Measurements from ENCODE around the gene LRP1B. TPM values are rescaled to one million over a fixed set of nuclear protein-coding genes. Genes with fewer than 3 reads are reported as not detected.
A peak's percentile ranks its signal among the peaks of the same experiment; 100 is the strongest.

Gene LRP1B
- total RNA-seq, 1 donor from 2014 or later: 0.38 TPM

DNA sequence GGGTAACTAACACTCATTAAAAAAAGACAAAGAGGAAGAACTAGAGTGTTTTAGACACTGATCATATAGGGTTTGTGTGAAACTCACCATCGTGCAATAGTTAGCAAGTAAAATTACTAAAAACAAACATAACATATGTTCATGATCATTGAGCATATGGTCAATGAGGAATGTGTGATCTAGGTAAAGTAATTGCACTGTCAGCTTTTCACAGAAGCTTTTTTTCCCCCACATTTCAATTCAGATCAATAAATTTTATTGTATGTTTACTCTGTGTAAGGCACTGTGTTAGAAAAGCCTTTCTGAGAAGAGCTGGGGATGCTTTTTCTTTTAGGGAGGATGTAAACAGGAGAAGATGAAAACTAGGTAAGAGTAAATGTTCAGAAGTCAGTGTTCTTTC is 348.2 kb downstream of the LRP1B start:
- Histone ChIP-seq H3K4me3 (ENCODE audit: low read depth, low read length) (no peak overlapping the region), H3K27me3 (ENCODE audit: control insufficient read depth, insufficient read depth, low read length) (no peaks in the 10 kb centered on the region), H3K36me3 (ENCODE audit: control insufficient read depth, insufficient read depth, low read length) (no peaks in the 10 kb centered on the region)
- TF ChIP-seq, protein P1, sequence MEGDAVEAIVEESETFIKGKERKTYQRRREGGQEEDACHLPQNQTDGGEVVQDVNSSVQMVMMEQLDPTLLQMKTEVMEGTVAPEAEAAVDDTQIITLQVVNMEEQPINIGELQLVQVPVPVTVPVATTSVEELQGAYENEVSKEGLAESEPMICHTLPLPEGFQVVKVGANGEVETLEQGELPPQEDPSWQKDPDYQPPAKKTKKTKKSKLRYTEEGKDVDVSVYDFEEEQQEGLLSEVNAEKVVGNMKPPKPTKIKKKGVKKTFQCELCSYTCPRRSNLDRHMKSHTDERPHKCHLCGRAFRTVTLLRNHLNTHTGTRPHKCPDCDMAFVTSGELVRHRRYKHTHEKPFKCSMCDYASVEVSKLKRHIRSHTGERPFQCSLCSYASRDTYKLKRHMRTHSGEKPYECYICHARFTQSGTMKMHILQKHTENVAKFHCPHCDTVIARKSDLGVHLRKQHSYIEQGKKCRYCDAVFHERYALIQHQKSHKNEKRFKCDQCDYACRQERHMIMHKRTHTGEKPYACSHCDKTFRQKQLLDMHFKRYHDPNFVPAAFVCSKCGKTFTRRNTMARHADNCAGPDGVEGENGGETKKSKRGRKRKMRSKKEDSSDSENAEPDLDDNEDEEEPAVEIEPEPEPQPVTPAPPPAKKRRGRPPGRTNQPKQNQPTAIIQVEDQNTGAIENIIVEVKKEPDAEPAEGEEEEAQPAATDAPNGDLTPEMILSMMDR (IDR thresholded peaks at IDR 0.05; ENCODE audit: insufficient read depth, low read length, poor library complexity, severe bottlenecking): no peak
- DNase-seq (ENCODE audit: low read depth): no peak

DNA sequence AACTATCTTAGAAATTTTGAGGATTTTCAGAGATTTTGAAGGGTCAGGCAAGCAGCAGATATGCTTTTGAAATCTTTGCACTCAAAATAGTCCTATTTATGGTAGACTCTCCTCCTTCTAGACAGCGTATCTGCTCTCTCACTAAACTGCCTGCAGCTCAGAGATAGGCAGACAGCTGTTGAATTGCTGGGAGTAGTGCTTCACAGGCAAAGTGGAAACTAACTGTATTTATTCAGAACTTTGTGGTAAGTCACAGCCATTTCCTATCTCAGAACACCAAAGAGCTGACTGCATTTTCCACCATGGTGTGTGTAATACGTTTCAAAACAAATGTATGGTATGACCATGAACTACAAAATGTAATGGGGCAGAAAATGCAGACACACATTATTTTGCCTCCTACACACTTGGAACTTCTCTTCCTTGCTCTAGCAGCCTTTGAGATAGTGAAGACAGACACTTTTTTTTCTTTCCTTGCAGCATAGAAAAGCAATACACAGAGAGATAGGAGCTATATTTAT is 352.4 kb downstream of the LRP1B start:
- no peak for DNase-seq (ENCODE audit: low read depth)
- Histone ChIP-seq H3K27me3 (ENCODE audit: control insufficient read depth, insufficient read depth, low read length) (no peaks in the 10 kb centered on the region), H3K36me3 (ENCODE audit: control insufficient read depth, insufficient read depth, low read length) (no peaks in the 10 kb centered on the region), H3K4me3 (ENCODE audit: low read depth, low read length) (no peak overlapping the region)
- TF ChIP-seq, protein P1 (IDR thresholded peaks at IDR 0.05; ENCODE audit: insufficient read depth, low read length, poor library complexity, severe bottlenecking): no peak

DNA sequence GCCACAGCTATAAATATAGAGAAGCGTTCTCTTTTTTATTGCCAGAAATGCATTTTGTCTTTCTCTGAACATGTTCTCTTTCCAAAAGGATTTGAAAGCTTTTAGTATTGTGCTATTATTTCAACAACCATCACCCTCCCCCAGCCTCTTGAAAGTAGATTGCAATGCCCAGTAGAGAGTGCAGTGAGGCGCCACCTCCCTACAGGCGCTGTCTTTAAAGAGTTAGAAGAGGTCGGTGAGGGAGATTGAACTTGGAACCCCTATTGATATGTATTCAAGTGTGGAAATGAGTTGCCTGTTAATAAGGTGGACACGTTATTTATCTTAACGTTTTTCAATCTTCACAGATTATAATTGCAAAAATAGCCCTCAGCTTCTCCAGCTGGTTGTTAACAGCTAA is 360.3 kb downstream of the LRP1B start:
- H3K4me3 ChIP-seq (ENCODE audit: low read depth, low read length): no peak overlapping the region
- no peak for DNase-seq (ENCODE audit: low read depth)
- TF ChIP-seq, protein P1 (IDR thresholded peaks at IDR 0.05; ENCODE audit: insufficient read depth, low read length, poor library complexity, severe bottlenecking): no peak
- no peaks in the 10 kb centered on the region for H3K27me3 ChIP-seq (ENCODE audit: control insufficient read depth, insufficient read depth, low read length)
- H3K36me3 ChIP-seq (ENCODE audit: control insufficient read depth, insufficient read depth, low read length): no peaks in the 10 kb centered on the region

DNA sequence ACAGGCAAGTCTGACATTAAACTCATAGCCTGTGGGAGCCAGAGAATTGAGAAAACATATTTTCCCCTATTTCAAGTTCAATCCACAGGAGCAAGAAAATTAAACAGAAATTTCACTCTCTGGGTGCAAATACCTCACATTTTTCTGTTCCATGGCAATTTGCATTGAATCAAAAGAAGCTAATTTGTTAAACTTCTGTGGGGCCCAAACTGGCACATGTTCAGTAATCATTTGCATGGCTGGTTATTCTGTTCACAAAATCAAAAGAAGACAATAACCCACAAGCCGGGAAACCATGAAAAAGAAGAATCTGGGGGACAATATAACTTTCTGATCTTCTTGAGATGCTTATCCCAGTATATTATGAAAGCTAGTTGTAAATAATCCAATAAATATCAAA is 363.1 kb downstream of the LRP1B start:
- DNase-seq (ENCODE audit: low read depth): no peak
- Histone ChIP-seq H3K27me3 (ENCODE audit: control insufficient read depth, insufficient read depth, low read length) (no peaks in the 10 kb centered on the region), H3K4me3 (ENCODE audit: low read depth, low read length) (no peak overlapping the region), H3K36me3 (ENCODE audit: control insufficient read depth, insufficient read depth, low read length) (no peaks in the 10 kb centered on the region)
- TF ChIP-seq, protein P1 (IDR thresholded peaks at IDR 0.05; ENCODE audit: insufficient read depth, low read length, poor library complexity, severe bottlenecking): no peak

DNA sequence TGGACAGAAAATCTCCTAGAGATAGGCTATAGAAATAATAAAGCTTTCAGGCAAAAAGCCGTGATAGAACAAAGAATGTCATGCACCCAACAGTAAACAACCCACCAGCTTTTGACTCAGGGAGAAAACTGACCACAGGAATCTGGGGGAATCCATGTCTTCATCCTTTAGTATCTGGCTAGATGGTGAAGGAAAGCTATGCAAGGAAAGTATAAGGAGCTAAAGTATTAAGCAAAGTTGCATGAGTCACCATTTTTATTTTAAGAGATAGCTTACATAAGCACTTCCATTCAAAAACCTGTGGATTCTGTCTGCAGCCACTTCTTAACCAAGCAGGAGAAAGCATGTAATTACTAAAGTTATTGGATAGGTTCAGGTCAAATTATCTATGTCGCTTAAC is 363.8 kb downstream of the LRP1B start:
- peak; percentile 44 for DNase-seq (ENCODE audit: low read depth)
- no peaks in the 10 kb centered on the region for H3K27me3 ChIP-seq (ENCODE audit: control insufficient read depth, insufficient read depth, low read length)
- no peaks in the 10 kb centered on the region for H3K36me3 ChIP-seq (ENCODE audit: control insufficient read depth, insufficient read depth, low read length)
- H3K4me3 ChIP-seq (ENCODE audit: low read depth, low read length): no peak overlapping the region
- TF ChIP-seq, protein P1 (IDR thresholded peaks at IDR 0.05; ENCODE audit: insufficient read depth, low read length, poor library complexity, severe bottlenecking): no peak

DNA sequence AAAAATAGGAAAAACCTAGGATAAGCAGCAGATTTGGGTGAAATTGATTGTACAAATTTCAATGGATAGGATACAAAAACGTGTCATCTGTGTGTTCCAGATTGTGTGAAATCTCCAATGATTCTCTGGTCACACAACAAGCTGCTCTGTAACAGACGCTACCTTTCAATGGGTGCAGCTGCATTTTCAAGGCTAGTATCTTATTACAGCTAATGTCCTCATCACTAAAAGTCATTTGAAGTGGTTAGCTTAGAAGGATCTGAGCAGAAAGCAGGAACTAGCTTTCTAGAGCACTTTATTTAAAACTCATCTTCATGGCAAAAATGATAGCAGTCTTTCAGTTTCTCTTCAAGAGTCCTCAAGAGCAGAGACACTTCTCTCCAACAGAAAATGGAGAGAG is 364.6 kb downstream of the LRP1B start:
- H3K36me3 ChIP-seq (ENCODE audit: control insufficient read depth, insufficient read depth, low read length): no peaks in the 10 kb centered on the region
- no peaks in the 10 kb centered on the region for H3K27me3 ChIP-seq (ENCODE audit: control insufficient read depth, insufficient read depth, low read length)
- H3K4me3 ChIP-seq (ENCODE audit: low read depth, low read length): no peak overlapping the region
- DNase-seq (ENCODE audit: low read depth): no peak
- TF ChIP-seq, protein P1 (IDR thresholded peaks at IDR 0.05; ENCODE audit: insufficient read depth, low read length, poor library complexity, severe bottlenecking): no peak

Measured in kidney epithelial cell (primary cell).